Brain microvascular endothelial cell (primary cell): ENCODE data around the gene SUPT3H.

Source experiments
- DNase-seq: peaks from one replicate; pipeline ENCODE4 v3.0.0-alpha.2; 2020
- H3K27ac ChIP-seq: fragments of 250-450 bp; sonication (Bioruptor Pico); 2 replicates; pipeline ENCODE4 v1.5.1; 2020; ENCODE audit warnings: mild to moderate bottlenecking, moderate library complexity
- H3K27me3 ChIP-seq: fragments of 250-450 bp; sonication (Bioruptor Pico); replicated peaks from 2 replicates; pipeline ENCODE4 v1.5.1; 2020; ENCODE audit warnings: mild to moderate bottlenecking
- H3K36me3 ChIP-seq: fragments of 250-450 bp; sonication (Bioruptor Pico); replicated peaks from 2 replicates; pipeline ENCODE4 v1.5.1; 2020; ENCODE audit warnings: mild to moderate bottlenecking
- H3K4me3 ChIP-seq: 2 replicates; pipeline ENCODE4 v1.5.1; 2011; ENCODE audit warnings: low read depth, mild to moderate bottlenecking, control low read depth, low read length, moderate library complexity
- in situ Hi-C: cut with HindIII; loops from 2 replicates; pipeline ENCODE4 v1.10.0; 2017; ENCODE audit warnings: low sequenced_read_pairs, low pct_ligation_motif_present
- TF ChIP-seq, protein P1 (sequence below): IDR thresholded peaks from 2 replicates; pipeline ENCODE4 v1.5.1; 2011; ENCODE audit warnings: low read depth, mild to moderate bottlenecking, moderate library complexity, low read length, control low read depth, inconsistent platforms; ENCODE audit errors: missing control alignments

Gene SUPT3H

DNA sequence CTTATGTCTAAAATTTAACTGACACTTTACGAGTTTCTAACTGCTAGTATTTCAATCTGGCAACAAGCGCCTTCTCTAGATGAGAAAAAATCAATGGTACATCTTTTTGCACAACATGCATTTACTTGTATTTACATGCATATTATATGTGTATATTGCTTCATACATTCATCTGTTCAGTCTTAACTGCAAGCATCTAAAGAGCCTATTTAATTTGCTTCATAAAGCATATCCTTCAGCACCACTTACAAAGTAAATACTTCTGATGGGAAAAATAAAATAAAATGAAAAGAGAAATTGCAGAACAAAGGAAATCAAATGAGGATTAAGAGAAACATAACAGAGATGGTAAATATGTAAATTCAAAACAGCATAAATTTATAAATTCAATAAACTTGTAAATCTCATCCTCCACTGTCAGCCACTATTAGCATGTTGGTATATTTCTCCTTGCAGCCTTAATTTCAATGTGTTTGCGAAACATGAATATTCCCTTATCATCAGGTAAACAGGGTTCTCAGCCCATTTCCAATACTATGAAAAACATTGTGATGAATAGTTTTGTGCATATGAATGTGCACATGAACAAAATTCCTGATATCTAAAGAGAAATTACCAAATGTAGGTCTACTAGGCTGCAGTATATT lies 382.1 kb downstream of the SUPT3H start:
- Histone ChIP-seq H3K27ac (no peak overlapping the region), H3K27me3 (no peaks in the 10 kb centered on the region), H3K4me3 (no peak overlapping the region), H3K36me3 (no peaks in the 10 kb centered on the region)
- no peak for DNase-seq
- in situ Hi-C loops: no loop called here
- TF ChIP-seq, protein P1, sequence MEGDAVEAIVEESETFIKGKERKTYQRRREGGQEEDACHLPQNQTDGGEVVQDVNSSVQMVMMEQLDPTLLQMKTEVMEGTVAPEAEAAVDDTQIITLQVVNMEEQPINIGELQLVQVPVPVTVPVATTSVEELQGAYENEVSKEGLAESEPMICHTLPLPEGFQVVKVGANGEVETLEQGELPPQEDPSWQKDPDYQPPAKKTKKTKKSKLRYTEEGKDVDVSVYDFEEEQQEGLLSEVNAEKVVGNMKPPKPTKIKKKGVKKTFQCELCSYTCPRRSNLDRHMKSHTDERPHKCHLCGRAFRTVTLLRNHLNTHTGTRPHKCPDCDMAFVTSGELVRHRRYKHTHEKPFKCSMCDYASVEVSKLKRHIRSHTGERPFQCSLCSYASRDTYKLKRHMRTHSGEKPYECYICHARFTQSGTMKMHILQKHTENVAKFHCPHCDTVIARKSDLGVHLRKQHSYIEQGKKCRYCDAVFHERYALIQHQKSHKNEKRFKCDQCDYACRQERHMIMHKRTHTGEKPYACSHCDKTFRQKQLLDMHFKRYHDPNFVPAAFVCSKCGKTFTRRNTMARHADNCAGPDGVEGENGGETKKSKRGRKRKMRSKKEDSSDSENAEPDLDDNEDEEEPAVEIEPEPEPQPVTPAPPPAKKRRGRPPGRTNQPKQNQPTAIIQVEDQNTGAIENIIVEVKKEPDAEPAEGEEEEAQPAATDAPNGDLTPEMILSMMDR: no peak

- Histone ChIP-seq H3K4me3 (no peak overlapping the region), H3K27me3 (no peaks in the 10 kb centered on the region), H3K36me3 (no peaks in the 10 kb centered on the region), H3K27ac (no peak overlapping the region)
- DNase-seq: no peak
- in situ Hi-C loops: no loop called here
- TF ChIP-seq, protein P1: no peak
These were observed 388.3 kb downstream of the SUPT3H start for GRCh38 chr6:44989391-44989790.

DNA sequence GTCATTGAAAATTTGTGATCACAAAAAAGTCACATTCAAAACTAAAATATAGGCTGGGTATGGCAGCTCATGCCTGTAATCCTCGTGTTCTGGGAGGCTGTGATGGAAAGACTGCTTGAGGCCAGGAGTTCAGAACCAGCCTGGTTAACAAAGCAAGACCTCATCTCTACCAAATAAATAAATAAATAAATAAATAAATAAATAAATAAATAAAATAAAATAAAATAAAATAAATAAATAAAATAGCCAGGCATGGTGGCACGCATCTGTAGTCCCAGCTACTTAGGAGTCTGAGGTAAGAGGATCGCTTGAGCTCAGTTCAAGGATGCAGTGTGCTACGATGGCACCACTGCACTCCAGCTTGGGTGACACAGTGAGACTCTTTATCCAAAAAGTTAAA lies 392.7 kb downstream of the SUPT3H start:
- no peaks in the 10 kb centered on the region for H3K27me3 ChIP-seq
- in situ Hi-C loops: no loop called here

GRCh38 chr6:44983467-44984365 lies 394.0 kb downstream of the SUPT3H start:
- TF ChIP-seq, protein P1: no peak
- no peak overlapping the region for H3K27ac ChIP-seq
- DNase-seq: no peak
- H3K27me3 ChIP-seq: no peaks in the 10 kb centered on the region
- no peak overlapping the region for H3K4me3 ChIP-seq
- in situ Hi-C loops: no loop called here
- no peaks in the 10 kb centered on the region for H3K36me3 ChIP-seq

More for the DNA sequence above, 392.7 kb downstream of the SUPT3H start:
- no peak overlapping the region for H3K4me3 ChIP-seq
- no peak overlapping the region for H3K27ac ChIP-seq
- H3K36me3 ChIP-seq: no peaks in the 10 kb centered on the region
- TF ChIP-seq, protein P1: no peak
- DNase-seq: no peak

DNA sequence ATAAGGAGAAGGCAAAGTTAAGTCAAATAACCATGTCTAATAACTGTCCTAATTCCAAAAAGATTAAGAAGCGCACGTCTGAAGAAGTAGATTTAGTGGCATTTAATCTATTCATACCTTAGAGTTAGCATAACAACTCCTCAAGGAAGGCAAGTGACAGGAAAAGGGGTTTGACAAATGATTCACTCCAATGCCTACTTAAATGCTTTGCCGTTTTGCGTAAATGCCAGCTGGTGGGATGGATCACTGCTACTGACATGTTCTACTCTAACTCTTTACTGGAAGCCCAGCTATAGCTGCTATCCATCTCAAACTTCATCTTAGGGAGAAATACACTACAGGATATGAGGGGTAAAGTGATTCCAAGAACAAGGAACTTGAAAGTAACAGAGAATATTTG lies 396.9 kb downstream of the SUPT3H start:
- Histone ChIP-seq H3K27me3 (no peaks in the 10 kb centered on the region), H3K36me3 (no peaks in the 10 kb centered on the region), H3K27ac (no peak overlapping the region), H3K4me3 (no peak overlapping the region)
- TF ChIP-seq, protein P1: no peak
- in situ Hi-C loops: no loop called here
- DNase-seq: no peak
